Measurements from ENCODE around the gene STX11. TPM values are rescaled to one million over a fixed set of nuclear protein-coding genes. Genes with fewer than 3 reads are reported as not detected.

The STX11 gene
- polyA plus RNA-seq, 1 experiment: 0.16 TPM

DNA sequence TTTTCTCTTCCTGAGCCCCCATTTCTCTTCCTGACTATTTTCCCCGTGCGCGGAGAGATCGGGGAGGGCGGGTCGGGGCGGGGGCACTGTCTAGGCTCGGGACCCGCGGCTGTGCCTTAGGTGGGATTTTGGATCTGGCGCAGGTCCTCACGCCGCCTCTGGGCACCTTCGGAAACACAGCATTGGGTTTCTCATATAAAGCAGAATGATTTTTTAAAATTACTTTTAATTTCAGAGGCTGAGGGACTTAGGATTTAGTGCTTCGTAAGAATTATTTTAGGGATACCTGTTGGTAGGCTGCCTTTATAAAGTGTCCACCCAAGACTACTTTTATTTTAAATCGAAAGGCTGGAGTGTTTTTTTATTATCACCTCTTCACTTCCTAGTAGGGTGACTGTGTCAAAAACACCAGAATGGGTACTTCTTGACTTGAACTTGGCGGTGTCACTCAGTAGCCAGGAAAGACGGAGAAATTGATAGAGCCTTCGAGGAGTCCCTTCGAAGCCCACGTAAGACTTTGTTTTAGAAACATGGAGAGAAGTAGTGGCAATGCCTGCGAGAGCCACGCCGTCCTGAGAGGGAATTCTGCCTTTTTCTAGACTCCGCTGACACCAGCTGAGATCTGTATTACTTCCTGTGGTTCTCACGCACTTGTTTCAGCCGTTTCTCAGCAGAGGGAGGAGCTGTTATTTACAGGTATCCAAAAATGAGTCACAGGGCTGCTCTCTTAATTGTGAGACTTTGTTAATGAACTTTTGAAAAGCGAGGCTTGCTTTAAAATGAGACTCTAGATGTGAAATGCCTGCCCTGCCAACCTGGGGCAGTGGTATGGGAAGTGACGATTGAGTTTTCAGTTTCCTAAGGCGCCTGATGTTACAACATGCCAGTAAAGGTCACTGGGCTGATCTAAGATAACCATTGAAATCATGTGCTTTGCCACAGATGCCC lies 667 bp downstream of the STX11 start:
- Histone ChIP-seq H3K9me3 (ENCODE audit: control insufficient read depth, insufficient read depth, low read length) (no peaks in the 10 kb centered on the region), H3K27me3 (ENCODE audit: control insufficient read depth, insufficient read depth, low read length) (peaks cover 12% of the 10 kb centered on the region), H3K27ac (ENCODE audit: low read depth, low read length) (no peak overlapping the region), H3K4me3 (ENCODE audit: low read depth, low read length) (peak overlapping the region; percentile 72)
- DNase-seq (ENCODE audit: low read depth, low spot score): no peak
- ChIA-PET CTCF (no interaction called here), POLR2A (interaction anchor here (0.6 kb wide), 1 partner anchor 25 kb away, joined by 4 read pairs; no protein-coding TSS in a partner anchor)
- TF ChIP-seq, protein P1, sequence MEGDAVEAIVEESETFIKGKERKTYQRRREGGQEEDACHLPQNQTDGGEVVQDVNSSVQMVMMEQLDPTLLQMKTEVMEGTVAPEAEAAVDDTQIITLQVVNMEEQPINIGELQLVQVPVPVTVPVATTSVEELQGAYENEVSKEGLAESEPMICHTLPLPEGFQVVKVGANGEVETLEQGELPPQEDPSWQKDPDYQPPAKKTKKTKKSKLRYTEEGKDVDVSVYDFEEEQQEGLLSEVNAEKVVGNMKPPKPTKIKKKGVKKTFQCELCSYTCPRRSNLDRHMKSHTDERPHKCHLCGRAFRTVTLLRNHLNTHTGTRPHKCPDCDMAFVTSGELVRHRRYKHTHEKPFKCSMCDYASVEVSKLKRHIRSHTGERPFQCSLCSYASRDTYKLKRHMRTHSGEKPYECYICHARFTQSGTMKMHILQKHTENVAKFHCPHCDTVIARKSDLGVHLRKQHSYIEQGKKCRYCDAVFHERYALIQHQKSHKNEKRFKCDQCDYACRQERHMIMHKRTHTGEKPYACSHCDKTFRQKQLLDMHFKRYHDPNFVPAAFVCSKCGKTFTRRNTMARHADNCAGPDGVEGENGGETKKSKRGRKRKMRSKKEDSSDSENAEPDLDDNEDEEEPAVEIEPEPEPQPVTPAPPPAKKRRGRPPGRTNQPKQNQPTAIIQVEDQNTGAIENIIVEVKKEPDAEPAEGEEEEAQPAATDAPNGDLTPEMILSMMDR (IDR thresholded peaks at IDR 0.05; ENCODE audit: low read depth, low read length): peak; percentile 32

DNA sequence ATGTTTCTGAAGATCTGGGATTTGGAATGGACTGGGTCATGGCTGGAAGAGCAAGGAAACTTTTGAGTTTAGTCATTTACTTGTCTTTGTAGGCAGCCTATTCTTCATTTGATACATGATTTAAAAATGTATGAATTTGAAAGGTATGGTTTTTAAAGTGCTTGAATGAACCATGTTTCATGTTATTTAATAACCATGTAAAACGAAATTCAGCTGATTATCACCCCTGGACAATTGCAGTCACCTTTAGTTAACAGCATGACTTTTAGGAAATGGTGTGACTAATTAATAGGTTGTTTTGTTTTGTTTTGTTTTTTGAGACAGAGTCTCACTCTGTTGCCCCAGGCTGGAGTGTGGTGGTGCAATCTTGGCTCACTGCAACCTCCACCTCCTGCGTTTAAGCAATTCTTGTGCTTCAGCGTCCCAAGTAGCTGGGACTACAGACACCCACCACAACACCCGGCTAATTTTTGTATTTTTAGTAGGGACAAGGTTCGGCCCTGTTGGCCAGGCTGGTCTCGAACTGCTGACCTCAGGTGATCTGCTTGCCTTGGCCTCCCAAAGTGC lies 2.1 kb downstream of the STX11 start:
- Histone ChIP-seq H3K9me3 (ENCODE audit: control insufficient read depth, insufficient read depth, low read length) (no peaks in the 10 kb centered on the region), H3K27ac (ENCODE audit: low read depth, low read length) (no peak overlapping the region), H3K27me3 (ENCODE audit: control insufficient read depth, insufficient read depth, low read length) (peaks cover 12% of the 10 kb centered on the region), H3K4me3 (ENCODE audit: low read depth, low read length) (no peak overlapping the region)
- ChIA-PET CTCF (no interaction called here), POLR2A (no interaction called here)
- TF ChIP-seq, protein P1 (IDR thresholded peaks at IDR 0.05; ENCODE audit: low read depth, low read length): no peak
- no peak for DNase-seq (ENCODE audit: low read depth, low spot score)

DNA sequence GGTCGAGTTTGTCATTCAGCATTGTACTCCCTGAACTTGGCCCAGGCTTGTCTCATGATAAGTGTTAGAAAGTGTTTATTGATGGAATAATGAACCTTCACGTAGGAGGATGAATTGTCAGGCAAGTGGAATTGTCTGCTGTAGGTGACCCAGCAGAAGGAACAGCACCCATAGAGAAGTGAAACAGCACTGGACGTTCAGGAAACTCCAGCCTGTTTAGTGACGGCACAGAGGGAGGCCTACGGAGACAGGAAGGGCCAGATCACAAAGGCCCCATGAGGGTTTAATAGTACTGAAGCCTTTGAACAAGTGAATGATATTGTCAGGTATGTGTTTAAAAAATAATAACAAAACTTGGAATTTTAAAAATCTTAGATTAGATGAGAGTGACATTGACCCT lies 2.9 kb downstream of the STX11 start:
- Histone ChIP-seq H3K27me3 (ENCODE audit: control insufficient read depth, insufficient read depth, low read length) (peaks cover 12% of the 10 kb centered on the region), H3K9me3 (ENCODE audit: control insufficient read depth, insufficient read depth, low read length) (no peaks in the 10 kb centered on the region), H3K4me3 (ENCODE audit: low read depth, low read length) (no peak overlapping the region), H3K27ac (ENCODE audit: low read depth, low read length) (no peak overlapping the region)
- DNase-seq (ENCODE audit: low read depth, low spot score): no peak
- TF ChIP-seq, protein P1 (IDR thresholded peaks at IDR 0.05; ENCODE audit: low read depth, low read length): no peak
- POLR2A ChIA-PET: no interaction called here
- CTCF ChIA-PET: no interaction called here

DNA sequence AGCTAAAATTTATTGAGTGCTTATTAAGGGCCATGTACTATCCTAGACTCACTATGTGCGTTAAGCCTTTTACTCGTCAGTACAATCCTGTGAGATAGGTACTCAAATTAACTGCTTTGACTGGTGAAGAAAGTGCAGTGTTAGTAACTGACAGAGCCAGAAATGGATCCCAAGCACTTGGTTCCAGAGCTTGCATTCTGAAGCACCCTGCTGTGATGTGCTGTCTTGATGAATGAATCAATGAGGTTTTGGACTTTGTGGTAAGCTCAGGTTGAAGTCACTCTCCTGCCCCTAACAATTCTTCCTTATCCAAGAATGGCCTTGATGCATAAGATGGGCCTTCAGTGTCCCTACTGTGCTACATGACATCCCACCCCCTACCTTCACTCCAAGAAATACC lies 3.7 kb downstream of the STX11 start:
- DNase-seq (ENCODE audit: low read depth, low spot score): no peak
- ChIA-PET CTCF (no interaction called here), POLR2A (no interaction called here)
- H3K9me3 ChIP-seq (ENCODE audit: control insufficient read depth, insufficient read depth, low read length): no peaks in the 10 kb centered on the region
- H3K4me3 ChIP-seq (ENCODE audit: low read depth, low read length): no peak overlapping the region
- H3K27ac ChIP-seq (ENCODE audit: low read depth, low read length): no peak overlapping the region
- TF ChIP-seq, protein P1 (IDR thresholded peaks at IDR 0.05; ENCODE audit: low read depth, low read length): no peak
- peaks cover 12% of the 10 kb centered on the region for H3K27me3 ChIP-seq (ENCODE audit: control insufficient read depth, insufficient read depth, low read length)

DNA sequence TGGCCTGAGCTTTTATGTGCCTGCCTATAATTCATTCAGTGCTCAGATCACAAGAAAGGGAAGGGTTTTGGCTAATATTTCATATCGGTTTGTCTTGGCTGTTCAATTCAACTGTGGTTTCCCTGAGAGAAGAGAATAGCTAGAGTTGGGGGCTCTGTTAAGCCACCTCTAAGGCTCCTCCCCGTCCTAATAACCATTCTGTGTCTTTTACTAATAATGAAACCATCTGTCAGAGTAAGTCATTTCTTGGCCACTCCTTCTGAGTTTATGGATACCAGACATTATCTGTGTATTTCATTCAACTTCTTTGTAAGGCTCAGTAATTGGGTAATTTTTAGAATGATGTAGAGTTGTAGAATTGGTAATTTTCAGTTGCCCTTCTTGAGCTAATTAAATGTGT lies 5.2 kb downstream of the STX11 start:
- TF ChIP-seq, protein P1 (IDR thresholded peaks at IDR 0.05; ENCODE audit: low read depth, low read length): no peak
- no peak for DNase-seq (ENCODE audit: low read depth, low spot score)
- H3K4me3 ChIP-seq (ENCODE audit: low read depth, low read length): no peak overlapping the region
- H3K27me3 ChIP-seq (ENCODE audit: control insufficient read depth, insufficient read depth, low read length): peaks cover 12% of the 10 kb centered on the region
- CTCF ChIA-PET: no interaction called here
- no peak overlapping the region for H3K27ac ChIP-seq (ENCODE audit: low read depth, low read length)
- POLR2A ChIA-PET: no interaction called here
- H3K9me3 ChIP-seq (ENCODE audit: control insufficient read depth, insufficient read depth, low read length): no peaks in the 10 kb centered on the region
